PC-9 (cell line): ENCODE data around the gene OR2H2. TPM values are rescaled to one million over a fixed set of nuclear protein-coding genes. Genes with fewer than 3 reads are reported as not detected.

Experiments used
- BruUV-seq: library from RNA; stranded (reverse); fragments of 400-500 nt; replicated peaks from 2 replicates; lab custom pipeline; 2021; lab: Mats Ljungman, UMichigan
- CTCF ChIA-PET: fragments of 300-600 bp; sonication (Branson Sonifier 250); formaldehyde crosslinking; loops from one replicate; lab custom pipeline; 2022; ENCODE audit warnings: antibody characterized with exemption; lab: Charles Lee
- POLR2A ChIA-PET: fragments of 300-600 bp; sonication (Branson Sonifier 250); formaldehyde crosslinking; loops from one replicate; lab custom pipeline; 2022; ENCODE audit warnings: antibody characterized with exemption; ENCODE audit not compliant: unreplicated experiment; lab: Charles Lee
- DNase-seq, 2 experiments: peaks; one replicate each; pipeline versions ENCODE4 v3.0.0 to v3.0.0-alpha.2; 2015 to 2022; ENCODE audit warnings: mixed read lengths in 1 of 2
- H2AFZ ChIP-seq: fragments of 200-600 bp; sonication (generic); 2 replicates; pipeline ENCODE4 v1.8.1; 2017; ENCODE audit warnings: antibody characterized with exemption
- H3F3A ChIP-seq: fragments of 200-600 bp; sonication (generic); 2 replicates; pipeline ENCODE4 v1.8.1; 2017; ENCODE audit warnings: antibody characterized with exemption, mild to moderate bottlenecking, low read depth; ENCODE audit not compliant: insufficient read depth
- H3K27ac ChIP-seq: fragments of 200-600 bp; sonication (generic); 2 replicates; pipeline ENCODE4 v1.6.1; 2016; ENCODE audit warnings: mixed run types
- H3K27me3 ChIP-seq: fragments of 200-600 bp; sonication (generic); 2 replicates; pipeline ENCODE4 v1.6.1; 2016; ENCODE audit warnings: low read depth, mixed run types; ENCODE audit not compliant: insufficient read depth
- H3K36me3 ChIP-seq: fragments of 200-600 bp; sonication (generic); 2 replicates; pipeline ENCODE4 v1.6.1; 2016; ENCODE audit warnings: low read depth, mixed run types
- H3K4me1 ChIP-seq: fragments of 200-600 bp; sonication (generic); replicated peaks from 2 replicates; pipeline ENCODE4 v1.6.1; 2016; ENCODE audit warnings: mixed run types; ENCODE audit not compliant: insufficient read depth
- H3K4me2 ChIP-seq: fragments of 200-600 bp; sonication (generic); 2 replicates; pipeline ENCODE4 v1.6.1; 2017; ENCODE audit warnings: mixed run types
- H3K4me3 ChIP-seq: fragments of 200-600 bp; sonication (generic); 2 replicates; pipeline ENCODE4 v1.6.1; 2016; ENCODE audit warnings: mixed run types
- H3K79me2 ChIP-seq: fragments of 200-600 bp; sonication (generic); 2 replicates; pipeline ENCODE4 v1.6.1; 2017; ENCODE audit warnings: low read depth, mixed run types
- H3K9me2 ChIP-seq: fragments of 200-600 bp; sonication (generic); 2 replicates; pipeline ENCODE4 v1.8.1; 2017; ENCODE audit warnings: mild to moderate bottlenecking; ENCODE audit not compliant: insufficient read depth
- H3K9me3 ChIP-seq: fragments of 200-600 bp; sonication (generic); 2 replicates; pipeline ENCODE4 v1.8.1; 2016; ENCODE audit warnings: low read depth; ENCODE audit not compliant: insufficient read depth
- H4K20me1 ChIP-seq: fragments of 200-600 bp; sonication (generic); 2 replicates; pipeline ENCODE4 v1.8.1; 2017; ENCODE audit not compliant: insufficient read depth
- EZH2 ChIP-seq: fragments of 200-600 bp; sonication (generic); IDR thresholded peaks from 2 replicates; pipeline ENCODE4 v1.8.0; 2017; ENCODE audit warnings: antibody characterized with exemption, low read depth
- intact Hi-C: fragments of 100-400 bp; cut with micrococcal nuclease; formaldehyde crosslinking; loops from one replicate; pipeline ENCODE4 v1.10.0; 2022; ENCODE audit not compliant: unreplicated experiment
- total RNA-seq: library from RNA; stranded (reverse); gene quantifications from 2 replicates; pipeline ENCODE4 v1.2.3, GENCODE V29; 2021
- TF ChIP-seq, protein P1 (sequence below): fragments of 200-600 bp; sonication (generic); conservative IDR thresholded peaks from 2 replicates; pipeline ENCODE4 v1.6.1; 2017; ENCODE audit warnings: mixed run types, antibody characterized with exemption, mild to moderate bottlenecking, moderate library complexity

Gene OR2H2
- total RNA-seq, 1 experiment from 2014 or later, result not detected

DNA sequence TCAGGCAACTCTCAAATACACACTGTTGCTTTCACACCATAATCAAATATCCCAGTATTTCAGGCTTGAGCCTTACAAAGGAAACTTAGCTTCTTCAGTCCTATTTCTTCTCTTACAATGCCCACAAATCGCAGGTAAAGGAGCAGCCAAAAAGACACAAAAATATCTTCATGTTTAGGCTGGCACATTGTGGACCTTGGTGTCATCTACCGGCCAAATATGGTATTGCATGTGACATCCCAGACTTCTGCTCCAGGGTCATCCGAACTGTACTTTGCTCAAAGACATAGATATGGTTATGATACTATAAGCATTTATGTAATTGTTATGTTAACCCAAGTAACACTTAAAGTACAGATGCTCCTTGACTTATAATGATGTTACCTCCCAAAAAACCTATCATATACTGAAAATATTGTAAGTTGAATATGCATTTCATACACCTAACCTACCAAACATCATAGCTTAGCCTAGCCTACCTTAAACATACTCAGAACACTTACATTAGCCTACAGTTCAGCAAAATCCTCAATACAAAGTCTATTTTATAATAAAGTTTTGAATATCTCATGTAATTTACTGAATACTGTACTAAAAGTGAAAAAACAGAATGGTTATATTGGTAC, 4.6 kb downstream of the OR2H2 start:
- BruUV-seq, result no TSS peak
- Histone ChIP-seq H3K27ac (no peak overlapping the region), H3K27me3 (peaks cover 51% of the 10 kb centered on the region), H3K36me3 (no peaks in the 10 kb centered on the region), H3K4me1 (no peaks in the 10 kb centered on the region), H3F3A (no peaks in the 10 kb centered on the region), H3K9me3 (no peaks in the 10 kb centered on the region), H3K4me2 (no peak overlapping the region), H3K9me2 (no peaks in the 10 kb centered on the region), H4K20me1 (no peaks in the 10 kb centered on the region), H3K79me2 (no peaks in the 10 kb centered on the region), H3K4me3 (no peak overlapping the region), H2AFZ (no peak overlapping the region)
- no peak for TF ChIP-seq EZH2
- TF ChIP-seq, protein P1, sequence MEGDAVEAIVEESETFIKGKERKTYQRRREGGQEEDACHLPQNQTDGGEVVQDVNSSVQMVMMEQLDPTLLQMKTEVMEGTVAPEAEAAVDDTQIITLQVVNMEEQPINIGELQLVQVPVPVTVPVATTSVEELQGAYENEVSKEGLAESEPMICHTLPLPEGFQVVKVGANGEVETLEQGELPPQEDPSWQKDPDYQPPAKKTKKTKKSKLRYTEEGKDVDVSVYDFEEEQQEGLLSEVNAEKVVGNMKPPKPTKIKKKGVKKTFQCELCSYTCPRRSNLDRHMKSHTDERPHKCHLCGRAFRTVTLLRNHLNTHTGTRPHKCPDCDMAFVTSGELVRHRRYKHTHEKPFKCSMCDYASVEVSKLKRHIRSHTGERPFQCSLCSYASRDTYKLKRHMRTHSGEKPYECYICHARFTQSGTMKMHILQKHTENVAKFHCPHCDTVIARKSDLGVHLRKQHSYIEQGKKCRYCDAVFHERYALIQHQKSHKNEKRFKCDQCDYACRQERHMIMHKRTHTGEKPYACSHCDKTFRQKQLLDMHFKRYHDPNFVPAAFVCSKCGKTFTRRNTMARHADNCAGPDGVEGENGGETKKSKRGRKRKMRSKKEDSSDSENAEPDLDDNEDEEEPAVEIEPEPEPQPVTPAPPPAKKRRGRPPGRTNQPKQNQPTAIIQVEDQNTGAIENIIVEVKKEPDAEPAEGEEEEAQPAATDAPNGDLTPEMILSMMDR, result peak; percentile 97
- CTCF ChIA-PET, result interaction anchor here (0.6 kb wide), 2 partner anchors 77 to 336 kb away, joined by 3 read pairs; no protein-coding TSS in a partner anchor
- DNase-seq, result peak in 1 of 2 experiments; percentile 45
- POLR2A ChIA-PET, result no interaction called here
- intact Hi-C loops, result loop anchor here (1.0 to 2.0 kb wide), 3 partner anchors 573 to 903 kb away; no protein-coding TSS in a partner anchor

DNA sequence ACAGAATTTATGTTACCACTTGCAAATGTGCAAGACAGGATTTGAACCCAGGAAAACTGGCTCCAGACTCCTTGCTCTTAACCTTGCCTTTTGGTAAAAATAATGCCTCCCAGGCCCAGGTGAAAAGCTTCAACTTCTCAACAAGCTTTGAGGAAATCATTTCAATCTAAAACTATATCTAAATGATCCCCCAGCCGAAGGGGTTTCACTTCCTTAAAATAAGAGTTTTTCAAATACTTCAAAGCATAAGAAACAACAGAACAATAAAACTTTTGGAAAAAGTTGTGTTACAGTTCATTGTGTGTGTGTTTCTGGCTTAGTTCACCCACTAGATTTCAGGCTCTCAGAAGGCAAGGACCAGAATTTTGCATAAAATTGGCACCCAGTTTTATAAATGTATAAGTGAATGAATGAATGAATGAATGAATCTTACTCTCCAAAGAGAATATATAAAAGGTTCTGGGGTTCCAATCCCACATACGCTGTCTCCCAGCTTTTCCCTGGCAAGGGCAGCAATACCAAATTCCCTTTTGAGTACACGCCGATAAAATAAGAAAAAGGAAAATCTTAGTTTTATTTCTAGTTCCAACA, 5.4 kb downstream of the OR2H2 start:
- Histone ChIP-seq H3K9me2 (no peaks in the 10 kb centered on the region), H3K4me2 (no peak overlapping the region), H2AFZ (no peak overlapping the region), H3K4me3 (no peak overlapping the region), H3K79me2 (no peaks in the 10 kb centered on the region), H4K20me1 (no peaks in the 10 kb centered on the region), H3K27ac (no peak overlapping the region), H3K27me3 (peaks cover 46% of the 10 kb centered on the region), H3K9me3 (no peaks in the 10 kb centered on the region), H3K4me1 (no peaks in the 10 kb centered on the region), H3F3A (no peaks in the 10 kb centered on the region), H3K36me3 (no peaks in the 10 kb centered on the region)
- intact Hi-C loops, result no loop called here
- ChIA-PET POLR2A (no interaction called here), CTCF (interaction anchor here (0.6 kb wide), 1 partner anchor 336 kb away, joined by 3 read pairs; no protein-coding TSS in a partner anchor)
- TF ChIP-seq, protein P1, result no peak
- no peak for TF ChIP-seq EZH2
- no TSS peak for BruUV-seq
- DNase-seq, result no peak

DNA sequence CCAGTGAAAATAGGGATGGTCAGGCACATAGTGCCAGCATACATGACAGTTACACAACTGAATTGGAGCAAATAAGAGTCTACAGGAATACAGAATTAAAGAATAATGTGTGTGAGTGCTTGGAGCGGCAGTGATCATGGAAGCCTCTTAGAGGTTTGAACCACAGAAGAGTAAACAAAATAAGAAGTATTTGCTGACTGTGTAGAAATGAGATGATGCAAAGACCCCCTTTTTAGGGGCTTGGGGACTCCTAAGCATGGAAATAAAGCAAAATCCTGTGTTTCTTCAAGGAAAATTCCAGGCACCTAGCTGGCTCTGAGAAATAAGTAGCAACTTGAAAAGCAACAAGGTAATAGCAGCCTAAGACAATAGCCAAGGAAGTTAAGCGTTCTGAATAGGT, 6.8 kb downstream of the OR2H2 start:
- CTCF ChIA-PET, result no interaction called here
- Histone ChIP-seq H3K27ac (no peak overlapping the region), H3K79me2 (no peaks in the 10 kb centered on the region), H2AFZ (no peak overlapping the region), H3K4me3 (no peak overlapping the region), H3K27me3 (peaks cover 40% of the 10 kb centered on the region), H3K9me2 (no peaks in the 10 kb centered on the region), H3K4me1 (no peaks in the 10 kb centered on the region), H3K4me2 (no peak overlapping the region), H3K9me3 (no peaks in the 10 kb centered on the region), H4K20me1 (no peaks in the 10 kb centered on the region), H3K36me3 (no peaks in the 10 kb centered on the region), H3F3A (no peaks in the 10 kb centered on the region)
- no peak for DNase-seq
- TF ChIP-seq EZH2, result no peak
- TF ChIP-seq, protein P1, result no peak
- intact Hi-C loops, result no loop called here
- no TSS peak for BruUV-seq
- POLR2A ChIA-PET, result no interaction called here
